GM23338 (cell line): ENCODE measurements around the gene MAGI1.

ENCODE experiments used
- CREB1 ChIP-seq: fragments of 250-450 bp; sonication (Bioruptor Pico); IDR thresholded peaks from 2 replicates; pipeline ENCODE4 v1.5.0; 2020; ENCODE audit warnings: low read depth, mild to moderate bottlenecking, moderate library complexity
- CTCF ChIP-seq, 2 experiments: fragments of 200-600 bp in 1 of 2; sonication (generic) in 1 of 2; conservative IDR thresholded peaks; 2 replicates each; pipeline versions ENCODE4 v1.5.1 to v1.6.1; 2016 to 2017; ENCODE audit warnings: antibody characterized with exemption in 2 of 2, low read depth in 2 of 2, mild to moderate bottlenecking in 2 of 2, moderate library complexity in 1 of 2
- ETS1 ChIP-seq: IDR thresholded peaks from 2 replicates; pipeline ENCODE4 v1.6.1; 2016; ENCODE audit warnings: antibody characterized with exemption
- EZH2 ChIP-seq: fragments of 200-600 bp; sonication (generic); IDR thresholded peaks from one replicate; pipeline ENCODE4 v1.8.0; 2017; ENCODE audit warnings: antibody characterized with exemption, mild to moderate bottlenecking, low read depth; ENCODE audit not compliant: unreplicated experiment
- NANOG ChIP-seq: IDR thresholded peaks from 2 replicates; pipeline ENCODE4 v1.6.1; 2016; ENCODE audit warnings: antibody characterized with exemption, borderline replicate concordance
- POLR2AphosphoS5 ChIP-seq: IDR thresholded peaks from 2 replicates; pipeline ENCODE4 v1.6.1; 2016; ENCODE audit warnings: antibody characterized with exemption, low read depth
- REST ChIP-seq: IDR thresholded peaks from one replicate; pipeline ENCODE4 v1.6.1; 2018; ENCODE audit warnings: antibody characterized with exemption; ENCODE audit not compliant: unreplicated experiment
- ZNF462 ChIP-seq: fragments of 250-450 bp; sonication (Bioruptor Pico); IDR thresholded peaks from 2 replicates; pipeline ENCODE4 v1.5.0; 2020; ENCODE audit warnings: mild to moderate bottlenecking, moderate library complexity

- TF ChIP-seq CTCF (conservative IDR thresholded peaks at IDR 0.05; ENCODE audit: low read depth in 2 of 2) (no peak), POLR2AphosphoS5 (no peak), EZH2 (no peak), NANOG (no peak), REST (no peak), ZNF462 (no peak), CREB1 (no peak), ETS1 (no peak)
These were observed 503.9 kb downstream of the MAGI1 start for GRCh38 chr3:65534805-65535204.
